NCI-H2029 (cell line): ENCODE measurements around the gene PGA3.
"Not testable (repeated sequence)": the region's sequence is repeated elsewhere in the genome, so short reads cannot be mapped to it uniquely, and the experiment has no call there.

Source experiments
- DNase-seq: peaks from one replicate; lab custom pipeline; 2025; lab: John Stamatoyannopoulos, UW

PGA3 gene

GRCh38 chr11:61210629-61211028 lies 7.3 kb downstream of the PGA3 start:
- DNase-seq = not testable (repeated sequence)

GRCh38 chr11:61211327-61211952 lies 8.1 kb downstream of the PGA3 start:
- DNase-seq = not testable (repeated sequence)

- DNase-seq = not testable (repeated sequence)
Measured at GRCh38 chr11:61212202-61212601, 8.9 kb downstream of the PGA3 start.

- not testable (repeated sequence) for DNase-seq
Measured at GRCh38 chr11:61213711-61214324, 10.5 kb downstream of the PGA3 start.

- not testable (repeated sequence) for DNase-seq
Measured at GRCh38 chr11:61218306-61218705, 15.0 kb downstream of the PGA3 start.

GRCh38 chr11:61219016-61219415 lies 15.7 kb downstream of the PGA3 start:
- not testable (repeated sequence) for DNase-seq

- DNase-seq = not testable (repeated sequence)
Measured at GRCh38 chr11:61222047-61222446, 18.7 kb downstream of the PGA3 start, which contains the start of gene PGA4. TSS of gene PGA4 (plus strand) at chr11:61222347. CDS start at chr11:61222401, 54 bp downstream.

GRCh38 chr11:61222692-61223091 lies 19.4 kb downstream of the PGA3 start:
- DNase-seq = not testable (repeated sequence)

- not testable (repeated sequence) for DNase-seq
Measured at GRCh38 chr11:61226457-61227137, 23.3 kb downstream of the PGA3 start.

GRCh38 chr11:61229458-61229857 lies 26.1 kb downstream of the PGA3 start:
- not testable (repeated sequence) for DNase-seq

GRCh38 chr11:61231033-61231432 lies 27.7 kb downstream of the PGA3 start:
- not testable (repeated sequence) for DNase-seq

GRCh38 chr11:61231585-61231984 lies 28.3 kb downstream of the PGA3 start:
- DNase-seq = not testable (repeated sequence)

- DNase-seq = not testable (repeated sequence)
Measured at GRCh38 chr11:61232548-61233145, 29.3 kb downstream of the PGA3 start.

GRCh38 chr11:61237130-61237529 lies 33.8 kb downstream of the PGA3 start:
- not testable (repeated sequence) for DNase-seq

- not testable (repeated sequence) for DNase-seq
Measured at GRCh38 chr11:61240288-61240687, 37.0 kb downstream of the PGA3 start.

- not testable (repeated sequence) for DNase-seq
Measured at GRCh38 chr11:61240875-61241274, 37.6 kb downstream of the PGA3 start, which contains the start of gene PGA5. TSS of gene PGA5 (plus strand) at chr11:61241175. CDS start at chr11:61241227, 52 bp downstream.

GRCh38 chr11:61241526-61241925 lies 38.2 kb downstream of the PGA3 start:
- DNase-seq = not testable (repeated sequence)

GRCh38 chr11:61245284-61245964 lies 42.1 kb downstream of the PGA3 start:
- not testable (repeated sequence) for DNase-seq

GRCh38 chr11:61248071-61248470 lies 44.8 kb downstream of the PGA3 start:
- DNase-seq = not testable (repeated sequence)

GRCh38 chr11:61249201-61249600 lies 45.9 kb downstream of the PGA3 start:
- DNase-seq = not testable (repeated sequence)
